ENCODE measurements around the gene ANKRD33.

The ANKRD33 gene

GRCh38 chr12:51917746-51918453 is 30.0 kb downstream of the ANKRD33 start:
- no peak for DNase-seq (ENCODE audit: low read depth)

- DNase-seq (ENCODE audit: low read depth) = no peak
These were observed 32.1 kb downstream of the ANKRD33 start for GRCh38 chr12:51920046-51920445.

GRCh38 chr12:51921017-51921725 is 33.3 kb downstream of the ANKRD33 start:
- no peak for DNase-seq (ENCODE audit: low read depth)

- no peak for DNase-seq (ENCODE audit: low read depth)
These were observed 34.2 kb downstream of the ANKRD33 start for GRCh38 chr12:51922146-51922545.

GRCh38 chr12:51922762-51923505 is 35.0 kb downstream of the ANKRD33 start:
- DNase-seq (ENCODE audit: low read depth) = peak; percentile 64

- DNase-seq (ENCODE audit: low read depth) = no peak
These were observed 35.8 kb downstream of the ANKRD33 start for GRCh38 chr12:51923506-51924365.

- DNase-seq (ENCODE audit: low read depth) = no peak
These were observed 36.8 kb downstream of the ANKRD33 start for GRCh38 chr12:51924551-51925319.

GRCh38 chr12:51925346-51926063 is 37.6 kb downstream of the ANKRD33 start:
- DNase-seq (ENCODE audit: low read depth) = no peak

GRCh38 chr12:51926064-51926632 is 38.2 kb downstream of the ANKRD33 start:
- no peak for DNase-seq (ENCODE audit: low read depth)

- no peak for DNase-seq (ENCODE audit: low read depth)
These were observed 38.8 kb downstream of the ANKRD33 start for GRCh38 chr12:51926718-51927117.

- DNase-seq (ENCODE audit: low read depth) = no peak
These were observed 44.5 kb downstream of the ANKRD33 start for GRCh38 chr12:51932218-51933076.

GRCh38 chr12:51934080-51934479 is 46.2 kb downstream of the ANKRD33 start:
- DNase-seq (ENCODE audit: low read depth) = no peak

- no peak for DNase-seq (ENCODE audit: low read depth)
These were observed 50.0 kb downstream of the ANKRD33 start for GRCh38 chr12:51937926-51938325.

- DNase-seq (ENCODE audit: low read depth) = no peak
These were observed 50.8 kb downstream of the ANKRD33 start for GRCh38 chr12:51938726-51939125.

GRCh38 chr12:51941011-51941581 is 53.2 kb downstream of the ANKRD33 start:
- no peak for DNase-seq (ENCODE audit: low read depth)

Data from GM04504 (cell line).